Fibroblast of villous mesenchyme (primary cell): ENCODE data around the gene RASGEF1C. TPM values are rescaled to one million over a fixed set of nuclear protein-coding genes. Genes with fewer than 3 reads are reported as not detected.
A peak's percentile ranks its signal among the peaks of the same experiment; 100 is the strongest.
"Not testable (repeated sequence)": the region's sequence is repeated elsewhere in the genome, so short reads cannot be mapped to it uniquely, and the experiment has no call there.

ENCODE experiments used
- DNase-seq: peaks from one replicate; pipeline ENCODE4 v3.0.0-alpha.2; 2010; ENCODE audit warnings: low read depth
- H3K4me3 ChIP-seq: 2 replicates; pipeline ENCODE4 v1.5.1; 2011; ENCODE audit warnings: low read depth, mild to moderate bottlenecking, low read length
- total RNA-seq: library from RNA; depleted of rRNA; stranded (reverse); fragments of >200 nt; gene quantifications from 2 replicates; pipeline ENCODE4 v1.2.3, GENCODE V29; 2012
- TF ChIP-seq, protein P1 (sequence below): IDR thresholded peaks from 2 replicates; pipeline ENCODE4 v1.5.1; 2012; ENCODE audit warnings: low read depth, mild to moderate bottlenecking, low read length; ENCODE audit not compliant: insufficient read depth

The RASGEF1C gene
- total RNA-seq, 1 donor = not detected

DNA sequence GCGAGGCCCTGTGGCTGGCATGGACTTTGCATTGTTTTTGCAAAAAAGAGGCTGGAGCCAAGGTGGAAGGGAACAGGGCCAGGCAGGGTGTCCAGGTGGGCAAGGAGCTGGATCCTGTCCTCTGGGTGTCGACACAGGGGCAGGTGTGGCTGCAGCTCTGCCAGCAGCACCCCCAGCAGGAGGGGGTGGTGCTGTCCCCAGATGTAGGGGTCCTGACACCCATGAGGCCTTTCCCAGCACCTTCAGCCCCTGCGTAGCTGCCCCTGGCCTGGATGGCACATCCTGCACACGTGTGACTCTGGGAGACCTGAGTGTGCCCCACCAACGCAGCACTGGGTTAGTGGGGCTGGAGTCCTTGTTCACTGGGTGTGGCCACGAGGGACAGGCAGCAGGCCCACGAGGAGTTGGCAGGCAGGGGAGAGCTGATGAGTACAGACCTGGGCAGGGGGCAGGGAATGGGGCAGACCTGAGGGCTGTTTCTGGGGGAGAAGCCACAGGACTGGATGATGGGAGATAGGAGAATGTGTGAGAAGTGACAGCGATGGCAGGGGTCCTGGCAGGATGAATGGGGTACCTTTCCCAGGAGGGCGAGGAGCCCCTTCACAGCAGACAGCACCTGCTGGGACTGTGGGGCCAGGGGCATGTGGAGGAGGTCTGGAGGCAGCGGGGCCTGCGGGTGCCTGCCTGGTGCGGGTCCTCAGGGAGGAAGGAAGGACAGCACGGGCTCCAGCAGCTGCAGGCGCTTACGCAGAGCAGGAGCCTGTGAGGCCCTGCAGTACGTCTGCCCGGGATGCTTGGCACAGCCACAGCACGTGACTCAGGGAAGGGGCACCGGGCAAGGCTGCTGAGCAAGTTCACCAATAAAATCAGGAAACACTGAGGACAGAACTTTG, 3.6 kb upstream of the RASGEF1C start:
- DNase-seq = peak; percentile 6
- no peak overlapping the region for H3K4me3 ChIP-seq
- TF ChIP-seq, protein P1, sequence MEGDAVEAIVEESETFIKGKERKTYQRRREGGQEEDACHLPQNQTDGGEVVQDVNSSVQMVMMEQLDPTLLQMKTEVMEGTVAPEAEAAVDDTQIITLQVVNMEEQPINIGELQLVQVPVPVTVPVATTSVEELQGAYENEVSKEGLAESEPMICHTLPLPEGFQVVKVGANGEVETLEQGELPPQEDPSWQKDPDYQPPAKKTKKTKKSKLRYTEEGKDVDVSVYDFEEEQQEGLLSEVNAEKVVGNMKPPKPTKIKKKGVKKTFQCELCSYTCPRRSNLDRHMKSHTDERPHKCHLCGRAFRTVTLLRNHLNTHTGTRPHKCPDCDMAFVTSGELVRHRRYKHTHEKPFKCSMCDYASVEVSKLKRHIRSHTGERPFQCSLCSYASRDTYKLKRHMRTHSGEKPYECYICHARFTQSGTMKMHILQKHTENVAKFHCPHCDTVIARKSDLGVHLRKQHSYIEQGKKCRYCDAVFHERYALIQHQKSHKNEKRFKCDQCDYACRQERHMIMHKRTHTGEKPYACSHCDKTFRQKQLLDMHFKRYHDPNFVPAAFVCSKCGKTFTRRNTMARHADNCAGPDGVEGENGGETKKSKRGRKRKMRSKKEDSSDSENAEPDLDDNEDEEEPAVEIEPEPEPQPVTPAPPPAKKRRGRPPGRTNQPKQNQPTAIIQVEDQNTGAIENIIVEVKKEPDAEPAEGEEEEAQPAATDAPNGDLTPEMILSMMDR = no peak

DNA sequence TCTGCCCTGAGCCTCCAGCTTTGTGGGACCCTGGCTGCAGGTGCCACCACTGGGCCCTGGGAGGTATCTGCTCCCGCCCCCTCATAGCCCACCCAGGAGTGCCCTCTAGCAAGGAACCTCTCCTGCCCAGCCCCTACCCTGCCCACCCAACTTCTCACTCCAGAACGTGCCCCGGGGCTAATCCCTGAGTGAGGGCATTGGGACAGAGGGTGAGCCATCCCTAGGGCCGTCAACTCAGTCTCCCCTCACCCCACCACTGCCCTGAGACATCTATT, 2.7 kb upstream of the RASGEF1C start:
- TF ChIP-seq, protein P1 = no peak
- H3K4me3 ChIP-seq = no peak overlapping the region
- no peak for DNase-seq

DNA sequence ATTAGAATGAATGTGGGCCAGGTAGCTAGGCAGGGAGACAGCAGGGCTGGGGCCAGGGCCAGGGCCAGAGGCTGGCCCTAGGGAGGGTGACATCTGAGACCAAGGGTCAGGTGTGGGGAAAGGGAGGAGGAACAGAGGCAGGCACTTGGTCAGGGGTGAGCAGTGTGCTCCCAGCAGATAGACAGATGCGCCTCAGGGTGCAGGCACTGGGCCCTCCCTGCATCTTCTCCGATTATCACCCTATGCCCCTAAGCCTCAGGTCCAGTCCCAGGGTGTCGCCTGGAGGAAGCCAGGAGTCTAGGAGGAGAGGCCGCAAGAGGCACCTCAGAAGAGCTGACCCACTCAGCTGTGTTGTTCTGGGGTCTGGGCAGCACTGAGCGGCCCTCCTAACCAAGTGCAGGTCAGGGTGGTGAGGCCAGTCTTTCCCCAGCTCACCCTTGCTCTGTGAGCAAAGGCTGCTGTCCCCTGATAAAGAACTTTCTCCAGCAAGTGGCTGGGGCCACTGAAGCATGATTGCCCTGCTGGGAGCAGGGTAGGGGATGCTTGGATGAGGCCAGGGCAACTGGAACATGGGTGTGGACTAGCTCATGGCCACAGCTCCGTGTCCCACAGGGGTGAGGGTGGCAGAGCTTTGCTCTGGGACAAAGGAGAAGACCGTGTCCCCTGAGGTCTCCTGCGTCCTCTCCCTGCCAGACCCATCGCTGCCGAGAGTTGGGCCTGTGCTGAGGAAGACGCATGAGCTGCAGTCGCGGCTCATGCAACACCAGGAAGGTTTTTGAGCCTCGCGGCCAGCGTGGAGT, 2.1 kb upstream of the RASGEF1C start:
- no peak overlapping the region for H3K4me3 ChIP-seq
- DNase-seq = no peak
- TF ChIP-seq, protein P1 = no peak

DNA sequence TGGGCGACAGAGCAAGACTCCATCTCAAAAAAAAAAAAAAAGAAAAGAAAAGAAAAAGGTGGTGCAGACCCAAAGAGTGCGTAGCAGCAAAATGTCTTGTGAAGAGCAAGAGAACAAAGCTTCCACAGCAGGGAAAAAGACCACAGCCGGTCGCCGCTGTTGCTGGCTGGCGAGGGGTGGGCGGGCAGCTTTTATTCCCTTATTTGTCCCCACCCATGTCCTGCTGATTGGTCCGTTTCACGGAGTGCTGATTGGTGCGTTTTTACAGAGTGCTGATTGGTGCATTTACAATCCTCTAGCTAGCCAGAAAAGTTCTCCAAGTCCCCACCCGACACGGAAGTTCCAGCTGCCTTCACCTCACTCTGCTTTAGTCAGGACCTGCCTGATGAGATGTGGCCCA, 1.1 kb upstream of the RASGEF1C start:
- not testable (repeated sequence) for H3K4me3 ChIP-seq, DNase-seq

DNA sequence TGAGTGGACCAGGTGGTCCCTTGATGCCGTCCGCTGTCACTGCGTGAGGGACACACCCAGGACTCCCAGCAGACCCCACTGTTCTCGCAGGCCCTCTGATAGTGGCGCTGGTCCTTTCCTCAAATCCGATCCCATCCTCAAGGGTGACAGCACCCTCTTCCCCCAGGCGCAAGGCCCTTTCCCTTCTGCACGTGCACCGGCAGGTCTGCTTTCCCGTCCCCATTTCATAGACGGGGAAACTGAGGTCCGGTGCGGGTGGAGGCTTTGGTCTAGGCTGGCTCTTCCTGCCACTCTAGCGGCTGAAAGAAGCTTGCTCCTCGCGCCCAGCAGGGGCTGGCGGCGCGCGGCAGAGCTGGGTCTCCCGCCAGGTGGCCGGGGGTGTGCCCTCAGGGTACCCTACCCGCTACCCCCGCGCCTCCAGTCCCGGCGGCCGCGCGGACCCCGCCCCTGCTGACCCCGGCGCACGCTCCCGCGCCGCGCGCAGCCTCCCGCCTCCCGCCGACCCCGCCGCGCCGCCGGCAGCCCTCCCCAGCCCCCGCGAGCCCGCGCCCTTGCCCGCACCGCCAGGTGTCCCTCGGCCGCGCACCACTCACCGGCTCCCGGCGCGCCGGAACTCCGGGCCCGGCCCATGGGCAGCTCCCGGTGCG, 453 bp downstream of the RASGEF1C start:
- TF ChIP-seq, protein P1 = no peak
- DNase-seq = no peak
- peak overlapping the region; percentile 45 for H3K4me3 ChIP-seq

DNA sequence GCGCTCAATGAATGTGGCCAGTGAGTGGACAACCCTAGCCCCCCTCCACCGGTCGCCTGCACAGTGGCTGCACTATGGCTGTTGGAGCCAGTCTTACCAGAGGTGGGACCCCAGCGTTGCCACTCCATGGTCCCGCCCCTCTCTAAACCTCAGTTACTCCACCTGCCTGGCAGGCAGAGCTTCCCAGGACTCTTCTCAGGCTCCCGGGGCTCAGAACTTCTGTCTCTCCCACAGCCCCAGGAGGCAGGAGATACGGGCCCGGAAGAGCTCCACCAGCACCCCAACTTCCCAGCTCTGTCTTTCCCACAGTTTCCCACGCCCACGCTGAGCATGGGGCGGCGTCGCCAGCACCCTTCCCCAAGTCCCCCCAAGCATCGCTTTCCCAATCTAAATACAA, 975 bp downstream of the RASGEF1C start:
- TF ChIP-seq, protein P1 = no peak
- no peak overlapping the region for H3K4me3 ChIP-seq
- DNase-seq = no peak

DNA sequence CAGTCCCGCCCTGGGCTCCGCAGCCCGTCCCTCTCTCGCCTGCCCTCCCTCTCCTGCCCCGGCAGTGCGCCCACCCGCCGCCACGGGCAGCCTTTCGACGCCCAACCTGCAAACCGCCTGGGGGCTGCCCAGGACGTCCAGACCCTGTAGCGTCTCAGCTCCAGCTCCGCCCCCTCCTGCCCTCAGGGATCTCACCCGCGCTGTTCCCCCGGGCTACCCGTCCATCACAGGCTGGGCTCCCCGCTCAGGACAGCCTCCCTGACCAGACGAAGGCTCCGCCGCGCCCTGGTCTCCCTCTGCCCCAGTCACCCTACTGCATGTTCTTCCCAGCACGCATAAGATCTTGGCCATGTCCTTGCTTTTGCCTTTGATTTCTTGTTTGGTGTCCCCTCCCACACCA, 1.4 kb downstream of the RASGEF1C start:
- no peak for DNase-seq
- H3K4me3 ChIP-seq = no peak overlapping the region
- TF ChIP-seq, protein P1 = no peak
